Trophoblast cell (in vitro differentiated cells and primary cell): ENCODE data around the gene TINAGL1.

ENCODE experiments used
- DNase-seq, 2 donors: peaks; one replicate each; pipeline ENCODE4 v3.0.0-alpha.2; 2016
- H2AFZ ChIP-seq: 2 replicates; pipeline ENCODE4 v1.6.1; 2013; ENCODE audit warnings: low read length, moderate library complexity, mild to moderate bottlenecking; ENCODE audit not compliant: insufficient read depth, poor library complexity
- H2AK5ac ChIP-seq: 2 replicates; pipeline ENCODE4 v1.6.1; 2013; ENCODE audit warnings: mild to moderate bottlenecking, low read length
- H2BK120ac ChIP-seq: 2 replicates; pipeline ENCODE4 v1.6.1; 2013; ENCODE audit warnings: low read length, mild to moderate bottlenecking, moderate library complexity; ENCODE audit not compliant: insufficient read depth, poor library complexity
- H2BK12ac ChIP-seq: 2 replicates; pipeline ENCODE4 v1.6.1; 2013; ENCODE audit warnings: mild to moderate bottlenecking, low read length, moderate library complexity
- H2BK5ac ChIP-seq: 2 replicates; pipeline ENCODE4 v1.6.1; 2013; ENCODE audit warnings: low read length, low read depth, moderate library complexity, mild to moderate bottlenecking; ENCODE audit not compliant: poor library complexity
- H3K14ac ChIP-seq: 2 replicates; pipeline ENCODE4 v1.6.1; 2013; ENCODE audit warnings: mild to moderate bottlenecking, low read length
- H3K18ac ChIP-seq: 2 replicates; pipeline ENCODE4 v1.6.1; 2013; ENCODE audit warnings: mild to moderate bottlenecking, low read length
- H3K23ac ChIP-seq: 2 replicates; pipeline ENCODE4 v1.6.1; 2013; ENCODE audit warnings: low read length
- H3K27ac ChIP-seq: 2 replicates; pipeline ENCODE4 v1.5.1; 2013; ENCODE audit warnings: low read depth, mild to moderate bottlenecking, inconsistent platforms, low read length, moderate library complexity
- H3K27me3 ChIP-seq: 2 replicates; pipeline ENCODE4 v1.6.1; 2013; ENCODE audit warnings: inconsistent platforms, mild to moderate bottlenecking, low read length, moderate library complexity; ENCODE audit not compliant: insufficient read depth
- H3K36me3 ChIP-seq, 2 experiments: 1 replicate in 1 of 2; 2 replicates in 1 of 2; pipeline ENCODE4 v1.6.1; 2013; ENCODE audit warnings: low read length in 2 of 2, mild to moderate bottlenecking in 2 of 2, moderate library complexity in 1 of 2; ENCODE audit not compliant: insufficient read depth in 2 of 2, control insufficient read depth in 1 of 2
- H3K4ac ChIP-seq: 2 replicates; pipeline ENCODE4 v1.6.1; 2013; ENCODE audit warnings: low read depth, mild to moderate bottlenecking, low read length, moderate library complexity
- H3K4me1 ChIP-seq, 2 experiments: 1 replicate in 1 of 2; 2 replicates in 1 of 2; pipeline ENCODE4 v1.6.1; 2013; ENCODE audit warnings: low read length in 2 of 2, mild to moderate bottlenecking in 2 of 2, moderate library complexity in 1 of 2; ENCODE audit not compliant: insufficient read depth in 2 of 2, control insufficient read depth in 1 of 2
- H3K4me2 ChIP-seq: 2 replicates; pipeline ENCODE4 v1.6.1; 2013; ENCODE audit warnings: inconsistent platforms, mild to moderate bottlenecking, low read length, moderate library complexity
- H3K4me3 ChIP-seq: 2 replicates; pipeline ENCODE4 v1.5.1; 2013; ENCODE audit warnings: mild to moderate bottlenecking, low read depth, low read length, inconsistent platforms
- H3K79me1 ChIP-seq: one replicate; pipeline ENCODE4 v1.6.1; 2013; ENCODE audit warnings: low read length
- H3K79me2 ChIP-seq: 2 replicates; pipeline ENCODE4 v1.6.1; 2013; ENCODE audit warnings: low read length, mild to moderate bottlenecking; ENCODE audit not compliant: control insufficient read depth, insufficient read depth, poor library complexity
- H3K9ac ChIP-seq: 2 replicates; pipeline ENCODE4 v1.6.1; 2013; ENCODE audit warnings: mild to moderate bottlenecking, low read length
- H3K9me3 ChIP-seq: 2 replicates; pipeline ENCODE4 v1.6.1; 2013; ENCODE audit warnings: low read depth, mild to moderate bottlenecking, control low read depth, inconsistent platforms, low read length; ENCODE audit not compliant: insufficient read depth
- H4K12ac ChIP-seq: 2 replicates; pipeline ENCODE4 v1.6.1; 2013; ENCODE audit warnings: low read depth, mild to moderate bottlenecking, low read length, moderate library complexity
- H4K8ac ChIP-seq: 2 replicates; pipeline ENCODE4 v1.6.1; 2013; ENCODE audit warnings: low read depth, mild to moderate bottlenecking, low read length, moderate library complexity
- H4K91ac ChIP-seq: one replicate; pipeline ENCODE4 v1.6.1; 2013; ENCODE audit warnings: low read depth, mild to moderate bottlenecking, low read length, moderate library complexity
- WGBS: extraction: QIAGEN DNeasy Blood & Tissue Kit; methylation state at CpG from one replicate; pipeline ENCODE4 v1.1.7; 2013; ENCODE audit warnings: missing lambda C conversion rate; ENCODE audit not compliant: insufficient read length, insufficient coverage; ENCODE audit errors: extremely low coverage; 5-methylcytosine and 5-hydroxymethylcytosine counted together

The TINAGL1 gene

DNA sequence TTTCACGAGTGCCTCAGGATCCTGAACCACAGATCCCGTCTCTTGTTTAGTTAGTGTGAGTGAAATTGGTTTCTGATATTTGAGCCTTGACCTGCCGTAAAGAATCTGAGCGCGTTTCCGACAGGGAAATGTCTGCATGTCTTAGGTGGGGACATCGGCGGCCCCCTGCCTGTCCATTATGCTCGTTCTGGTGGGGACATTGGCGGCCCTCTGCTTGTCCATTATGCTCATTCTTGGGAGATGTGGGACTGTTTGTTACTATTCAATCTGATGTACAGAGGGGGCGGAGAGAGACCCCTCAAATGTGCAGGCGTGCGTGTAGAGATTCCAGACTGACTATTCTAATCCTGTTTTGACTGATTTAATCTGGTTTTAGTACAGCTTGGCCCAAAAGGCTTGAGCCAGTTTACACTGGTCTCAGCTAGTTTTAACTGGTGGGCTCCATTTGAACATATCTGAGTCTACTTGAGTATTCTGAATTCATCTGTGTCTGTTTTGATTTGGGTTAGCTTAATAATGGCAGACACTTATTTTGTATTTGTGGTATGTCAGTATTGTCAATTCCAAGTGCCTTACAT lies 6.6 kb upstream of the TINAGL1 start:
- Histone ChIP-seq H3K4me1 (peaks cover 33 to 47% of the 10 kb centered on the region in 2 experiments), H2BK12ac (peak overlapping the region; percentile 96), H3K18ac (peak overlapping the region; percentile 49), H3K27ac (no peak overlapping the region), H3K4me2 (no peak overlapping the region), H4K91ac (peak overlapping the region; percentile 75), H3K4ac (peak overlapping the region; percentile 1), H4K12ac (no peak overlapping the region), H2BK120ac (peak overlapping the region; percentile 18), H3K14ac (peak overlapping the region; percentile 76), H2BK5ac (no peak overlapping the region), H3K27me3 (no peaks in the 10 kb centered on the region), H3K9me3 (no peaks in the 10 kb centered on the region), H2AFZ (peak overlapping the region; percentile 11), H3K36me3 (no peaks in the 10 kb centered on the region), H3K79me1 (peaks cover 43% of the 10 kb centered on the region), H3K9ac (no peak overlapping the region), H4K8ac (peak overlapping the region; percentile 3), H3K79me2 (peaks cover 13% of the 10 kb centered on the region), H3K23ac (no peak overlapping the region), H2AK5ac (peak overlapping the region; percentile 84), H3K4me3 (no peak overlapping the region)
- no CpG with 5 or more reads among the region's 13 CpGs for WGBS
- no peak for DNase-seq

DNA sequence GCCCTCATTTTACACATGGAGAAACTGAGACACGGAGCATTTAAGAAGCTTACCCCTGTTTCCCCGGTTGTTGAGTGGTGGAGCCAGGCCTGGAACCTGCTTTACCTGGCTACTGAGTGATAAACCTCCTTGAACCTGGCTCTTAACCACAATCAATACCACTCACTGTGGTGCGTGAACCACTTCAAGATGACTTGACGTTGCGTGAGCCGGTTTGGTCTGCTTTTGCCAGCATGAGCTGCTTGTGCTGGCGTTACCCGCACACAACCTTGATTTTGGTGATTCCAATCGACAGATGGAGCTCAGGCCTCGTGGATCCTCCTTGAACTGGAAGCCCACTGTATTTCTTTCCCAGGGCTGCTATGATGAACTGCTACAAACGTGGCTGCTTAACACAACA lies 6.1 kb upstream of the TINAGL1 start:
- H3K14ac ChIP-seq, result peak overlapping the region; percentile 33
- no peak overlapping the region for H3K27ac ChIP-seq
- peak overlapping the region; percentile 60 for H2AK5ac ChIP-seq
- H3K79me1 ChIP-seq, result peaks cover 46% of the 10 kb centered on the region
- no peak overlapping the region for H3K4me3 ChIP-seq
- peak overlapping the region; percentile 29 for H2BK120ac ChIP-seq
- DNase-seq, result no peak
- H3K23ac ChIP-seq, result no peak overlapping the region
- H3K9ac ChIP-seq, result no peak overlapping the region
- H3K4ac ChIP-seq, result peak overlapping the region; percentile 19
- H3K9me3 ChIP-seq, result no peaks in the 10 kb centered on the region
- H2BK12ac ChIP-seq, result peak overlapping the region; percentile 66
- H3K4me1 ChIP-seq, result peaks cover 37 to 51% of the 10 kb centered on the region in 2 experiments
- no peak overlapping the region for H3K4me2 ChIP-seq
- peak overlapping the region; percentile 52 for H2BK5ac ChIP-seq
- H3K18ac ChIP-seq, result peak overlapping the region; percentile 19
- WGBS, result no CpG with 5 or more reads among the region's 11 CpGs
- H4K12ac ChIP-seq, result no peak overlapping the region
- no peaks in the 10 kb centered on the region for H3K36me3 ChIP-seq
- peak overlapping the region; percentile 21 for H4K8ac ChIP-seq
- H3K79me2 ChIP-seq, result peaks cover 13% of the 10 kb centered on the region
- no peak overlapping the region for H2AFZ ChIP-seq
- no peaks in the 10 kb centered on the region for H3K27me3 ChIP-seq
- peak overlapping the region; percentile 94 for H4K91ac ChIP-seq

DNA sequence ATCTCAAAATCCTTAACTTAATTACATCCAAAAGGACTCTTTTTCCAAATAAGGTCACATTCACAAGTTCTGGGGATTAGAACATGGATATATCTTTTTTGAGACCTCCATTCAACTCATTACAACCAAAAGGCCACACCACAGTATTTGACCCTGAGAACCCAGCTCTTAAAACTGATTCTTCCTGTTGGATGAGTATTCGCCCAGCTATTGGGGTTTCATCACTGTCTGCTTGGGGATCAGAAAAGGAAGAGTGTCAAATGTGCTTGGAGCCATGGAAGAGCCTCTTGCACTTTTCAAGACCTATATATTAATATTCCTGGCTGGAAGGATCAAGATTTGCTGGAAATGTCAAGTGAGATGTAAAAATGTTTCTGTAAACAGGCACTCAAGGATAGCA lies 5.4 kb upstream of the TINAGL1 start:
- Histone ChIP-seq H2AFZ (no peak overlapping the region), H3K9me3 (no peaks in the 10 kb centered on the region), H4K12ac (no peak overlapping the region), H3K4me2 (no peak overlapping the region), H3K4me3 (no peak overlapping the region), H3K4me1 (peaks cover 43 to 58% of the 10 kb centered on the region in 2 experiments), H3K18ac (no peak overlapping the region), H4K8ac (no peak overlapping the region), H3K14ac (no peak overlapping the region), H3K9ac (no peak overlapping the region), H3K23ac (no peak overlapping the region), H3K4ac (no peak overlapping the region), H3K79me1 (peaks cover 52% of the 10 kb centered on the region), H4K91ac (no peak overlapping the region), H2BK5ac (no peak overlapping the region), H2BK120ac (no peak overlapping the region), H3K36me3 (no peaks in the 10 kb centered on the region), H2AK5ac (no peak overlapping the region), H3K27ac (peak overlapping the region; percentile 24), H2BK12ac (no peak overlapping the region), H3K27me3 (no peaks in the 10 kb centered on the region), H3K79me2 (peaks cover 16% of the 10 kb centered on the region)
- no peak for DNase-seq
- no CpG with 5 or more reads among the region's 1 CpG for WGBS

DNA sequence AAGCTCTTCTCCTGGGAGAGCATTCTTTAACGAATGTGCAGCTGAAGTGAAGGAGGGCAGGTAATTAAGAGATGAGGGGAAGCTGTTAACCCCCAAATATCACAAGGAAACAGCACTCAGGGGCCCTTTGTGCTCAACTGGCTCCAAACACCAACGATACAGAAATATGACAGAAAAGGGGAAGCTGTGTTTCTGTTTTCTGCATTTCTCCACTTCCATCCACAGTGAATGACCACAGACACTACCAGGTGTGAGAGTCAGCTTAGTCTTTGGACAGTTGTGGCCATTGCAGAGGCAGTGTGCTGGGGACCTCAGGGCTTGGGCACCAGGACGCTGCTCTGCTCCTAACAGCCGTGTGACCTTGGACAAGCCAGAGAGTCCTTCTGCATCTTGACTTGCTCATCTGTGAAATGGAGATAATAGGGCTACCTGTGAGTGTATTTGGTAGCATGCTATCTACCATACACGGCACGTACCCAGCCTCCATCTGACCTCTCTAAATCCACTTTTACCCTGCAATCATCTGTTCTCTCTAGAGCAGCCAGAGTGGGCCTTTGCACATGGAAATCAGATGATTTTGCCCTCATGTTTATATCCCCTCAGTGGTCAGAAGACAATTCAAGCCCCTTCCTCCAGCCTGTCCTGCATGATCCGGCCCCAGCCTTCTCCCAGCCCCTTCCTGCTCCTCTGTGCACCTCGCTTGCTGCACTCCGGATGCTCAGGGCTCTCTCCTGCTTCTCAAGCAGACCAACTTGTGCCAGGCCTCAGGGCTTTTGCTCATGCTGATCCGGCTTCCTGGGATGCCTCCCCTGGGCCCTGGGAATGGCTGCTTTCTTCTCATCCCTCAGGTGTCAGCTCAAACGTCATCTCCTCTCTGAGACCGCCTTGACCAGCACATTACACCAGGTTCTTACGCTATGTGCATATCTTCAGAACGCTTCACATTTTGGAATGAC lies 4.7 kb upstream of the TINAGL1 start:
- H3K4me3 ChIP-seq, result no peak overlapping the region
- peak overlapping the region; percentile 61 for H4K8ac ChIP-seq
- no peak overlapping the region for H3K4me2 ChIP-seq
- H2AFZ ChIP-seq, result no peak overlapping the region
- H3K27me3 ChIP-seq, result no peaks in the 10 kb centered on the region
- peak overlapping the region; percentile 28 for H2BK5ac ChIP-seq
- peak overlapping the region; percentile 82 for H2AK5ac ChIP-seq
- no peak overlapping the region for H3K9ac ChIP-seq
- peak overlapping the region; percentile 50 for H3K4ac ChIP-seq
- H2BK12ac ChIP-seq, result peak overlapping the region; percentile 67
- DNase-seq, result peak; percentile 96 to 98
- peaks cover 58% of the 10 kb centered on the region for H3K79me1 ChIP-seq
- peak overlapping the region; percentile 52 for H4K12ac ChIP-seq
- WGBS, result no CpG with 5 or more reads among the region's 14 CpGs
- H4K91ac ChIP-seq, result peak overlapping the region; percentile 58
- no peaks in the 10 kb centered on the region for H3K9me3 ChIP-seq
- peak overlapping the region; percentile 75 for H3K14ac ChIP-seq
- H2BK120ac ChIP-seq, result peak overlapping the region; percentile 61
- H3K4me1 ChIP-seq, result peaks cover 46 to 64% of the 10 kb centered on the region in 2 experiments
- peak overlapping the region; percentile 55 for H3K18ac ChIP-seq
- H3K27ac ChIP-seq, result peak overlapping the region; percentile 24
- H3K23ac ChIP-seq, result no peak overlapping the region
- H3K36me3 ChIP-seq, result no peaks in the 10 kb centered on the region
- H3K79me2 ChIP-seq, result peaks cover 21% of the 10 kb centered on the region
